Panc1 (cell line): ENCODE data around the gene LRMDA. TPM values are rescaled to one million over a fixed set of nuclear protein-coding genes. Genes with fewer than 3 reads are reported as not detected.

Experiments used
- ATAC-seq: fragments of 200-7000 bp; cut with Tn5 transposase; 2 replicates; pipeline ENCODE4 v1.9.1; 2020; ENCODE audit warnings: mild to moderate bottlenecking, moderate library complexity
- BruUV-seq: library from RNA; stranded (reverse); fragments of 400-500 nt; replicated peaks from 2 replicates; lab custom pipeline; 2021; lab: Mats Ljungman, UMichigan
- CTCF ChIA-PET: fragments of 300-600 bp; sonication (Branson Sonifier 250); formaldehyde crosslinking; loops from one replicate; lab custom pipeline; 2022; ENCODE audit warnings: antibody characterized with exemption; lab: Charles Lee
- POLR2A ChIA-PET: fragments of 300-600 bp; sonication (Branson Sonifier 250); formaldehyde crosslinking; loops from one replicate; lab custom pipeline; 2022; ENCODE audit warnings: antibody characterized with exemption; lab: Charles Lee
- DNase-seq: peaks from one replicate; pipeline ENCODE4 v3.0.0-alpha.2; 2010; ENCODE audit warnings: low read depth, low spot score
- H3K27ac ChIP-seq: 2 replicates; pipeline ENCODE4 v1.5.1; 2011; ENCODE audit warnings: mild to moderate bottlenecking, low read length, inconsistent platforms
- H3K27me3 ChIP-seq: fragments of 200-500 bp; sonication (Bioruptor generic); 2 replicates; pipeline ENCODE4 v1.6.0; 2014; ENCODE audit warnings: low read length, inconsistent platforms; ENCODE audit not compliant: control insufficient read depth, insufficient read depth
- H3K36me3 ChIP-seq: fragments of 200-500 bp; sonication (Bioruptor generic); 2 replicates; pipeline ENCODE4 v1.5.1; 2014; ENCODE audit warnings: inconsistent platforms, mild to moderate bottlenecking, low read length, moderate library complexity; ENCODE audit not compliant: control insufficient read depth, insufficient read depth
- H3K4me1 ChIP-seq: 2 replicates; pipeline ENCODE4 v1.5.1; 2011; ENCODE audit warnings: inconsistent platforms, mild to moderate bottlenecking, low read length, moderate library complexity; ENCODE audit not compliant: control insufficient read depth, insufficient read depth
- H3K4me3 ChIP-seq, 2 experiments: 2 replicates each; pipeline ENCODE4 v1.5.1; 2011 to 2012; ENCODE audit warnings: low read depth in 2 of 2, low read length in 2 of 2, mild to moderate bottlenecking in 2 of 2, inconsistent platforms in 1 of 2, moderate library complexity in 1 of 2
- H3K9me3 ChIP-seq: fragments of 200-500 bp; sonication (Bioruptor generic); 2 replicates; pipeline ENCODE4 v1.5.1; 2014; ENCODE audit warnings: low read depth, mild to moderate bottlenecking, inconsistent platforms, low read length, moderate library complexity; ENCODE audit not compliant: control insufficient read depth, insufficient read depth
- CTCF ChIP-seq: fragments of 450-650 bp; IDR thresholded peaks from 2 replicates; pipeline ENCODE4 v1.5.1; 2017; ENCODE audit warnings: mild to moderate bottlenecking
- POLR2AphosphoS5 ChIP-seq: IDR thresholded peaks from 2 replicates; pipeline ENCODE4 v1.6.1; 2012; ENCODE audit warnings: mild to moderate bottlenecking, low read depth, low read length, moderate library complexity
- REST ChIP-seq, 2 experiments: IDR thresholded peaks; 2 replicates each; pipeline ENCODE4 v1.6.1; 2011 to 2012; ENCODE audit warnings: low read depth in 2 of 2, control low read depth in 1 of 2, low read length in 1 of 2, mild to moderate bottlenecking in 1 of 2, moderate library complexity in 1 of 2; ENCODE audit not compliant: insufficient read depth in 1 of 2
- SIN3A ChIP-seq: IDR thresholded peaks from 2 replicates; pipeline ENCODE4 v1.6.1; 2012; ENCODE audit warnings: low read depth, mild to moderate bottlenecking, low read length, moderate library complexity, borderline replicate concordance; ENCODE audit not compliant: insufficient read depth
- TCF7L2 ChIP-seq: IDR thresholded peaks from 2 replicates; pipeline ENCODE4 v1.6.1; 2011; ENCODE audit warnings: mild to moderate bottlenecking, low read depth, low read length, inconsistent platforms
- in situ Hi-C: cut with HindIII; loops from 2 replicates; pipeline ENCODE4 v1.10.0; 2016; ENCODE audit warnings: low sequenced_read_pairs, low pct_unique_long_range_greater_than_20kb
- intact Hi-C: fragments of 100-400 bp; cut with micrococcal nuclease; formaldehyde crosslinking; loops from one replicate; pipeline ENCODE4 v1.10.0; 2022; ENCODE audit not compliant: unreplicated experiment
- total RNA-seq: library from RNA; stranded (reverse); gene quantifications from one replicate; pipeline ENCODE4 v1.2.1, GENCODE V29; 2021; ENCODE audit not compliant: unreplicated experiment

LRMDA gene
- total RNA-seq, 1 experiment from 2014 or later, result 1.2 TPM

GRCh38 chr10:75772153-75772887, 340.9 kb downstream of the LRMDA start:
- Histone ChIP-seq H3K9me3 (no peaks in the 10 kb centered on the region), H3K27me3 (no peaks in the 10 kb centered on the region; the same call in 1 of the 2 replicates), H3K4me1 (no peaks in the 10 kb centered on the region), H3K4me3 (peak overlapping the region; percentile 1 to 33; a peak in 3 of 4 replicates), H3K36me3 (no peaks in the 10 kb centered on the region), H3K27ac (no peak overlapping the region)
- ATAC-seq (no peak), DNase-seq (no peak)
- ChIA-PET CTCF (no interaction called here), POLR2A (no interaction called here)
- intact Hi-C loops (no loop called here), in situ Hi-C loops (no loop called here)
- no peak for TF ChIP-seq SIN3A
- TF ChIP-seq POLR2AphosphoS5, result no peak
- no peak for TF ChIP-seq TCF7L2
- no peak for TF ChIP-seq REST (IDR thresholded peaks at IDR 0.05; ENCODE audit: insufficient read depth in 1 of 2, low read depth in 2 of 2, low read length in 1 of 2)
- no peak for TF ChIP-seq CTCF
- BruUV-seq, result no TSS peak

- BruUV-seq, result no TSS peak
- Histone ChIP-seq H3K27me3 (no peaks in the 10 kb centered on the region; the same call in 1 of the 2 replicates), H3K9me3 (no peaks in the 10 kb centered on the region), H3K4me3 (no peak overlapping the region), H3K27ac (no peak overlapping the region), H3K4me1 (no peaks in the 10 kb centered on the region), H3K36me3 (no peaks in the 10 kb centered on the region)
- CTCF ChIA-PET, result no interaction called here
- DNase-seq (no peak), ATAC-seq (no peak)
- POLR2A ChIA-PET, result no interaction called here
- intact Hi-C loops, result no loop called here
- in situ Hi-C loops, result no loop called here
- TF ChIP-seq SIN3A (no peak), POLR2AphosphoS5 (no peak), CTCF (no peak), TCF7L2 (no peak), REST (IDR thresholded peaks at IDR 0.05; ENCODE audit: insufficient read depth in 1 of 2, low read depth in 2 of 2, low read length in 1 of 2) (no peak)
Measured at GRCh38 chr10:75773231-75773780, 341.9 kb downstream of the LRMDA start.
